Measurements from ENCODE around the gene DNAJC11.
"Not testable (repeated sequence)": the region's sequence is repeated elsewhere in the genome, so short reads cannot be mapped to it uniquely, and the experiment has no call there.

DNAJC11 gene

GRCh38 chr1:6623269-6623965 lies 78.2 kb downstream of the DNAJC11 start:
- FAIRE-seq, result no peak

- FAIRE-seq, result no peak
These were observed 79.0 kb downstream of the DNAJC11 start for GRCh38 chr1:6622396-6623152.

- no peak for FAIRE-seq
These were observed 79.9 kb downstream of the DNAJC11 start for GRCh38 chr1:6621429-6622391.

- FAIRE-seq, result no peak
These were observed 82.6 kb downstream of the DNAJC11 start for GRCh38 chr1:6619045-6619444.

GRCh38 chr1:6614929-6615785 lies 86.5 kb downstream of the DNAJC11 start:
- no peak for FAIRE-seq

- no peak for FAIRE-seq
These were observed 87.3 kb downstream of the DNAJC11 start for GRCh38 chr1:6614019-6614928.

- FAIRE-seq, result peak; percentile 3
These were observed 88.1 kb downstream of the DNAJC11 start, which contains the start of gene PHF13 for GRCh38 chr1:6613361-6614018. Gene PHF13, plus strand, starts transcription at chr1:6613731. Its CDS starts 336 bp downstream, at chr1:6614067.

GRCh38 chr1:6612641-6613360 lies 88.8 kb downstream of the DNAJC11 start:
- FAIRE-seq, result no peak

- peak; percentile 79 for FAIRE-seq
These were observed 97.6 kb downstream of the DNAJC11 start for GRCh38 chr1:6603915-6604558.

GRCh38 chr1:6603238-6603914 lies 98.2 kb downstream of the DNAJC11 start:
- peak; percentile 84 for FAIRE-seq

- no peak for FAIRE-seq
These were observed 98.9 kb downstream of the DNAJC11 start, which contains the start of gene KLHL21 for GRCh38 chr1:6602669-6603237. Gene KLHL21, minus strand, starts transcription at chr1:6602869. Its CDS starts 52 bp downstream, at chr1:6602817.

GRCh38 chr1:6601923-6602668 lies 99.5 kb downstream of the DNAJC11 start:
- no peak for FAIRE-seq

GRCh38 chr1:6601049-6601922 lies 100.3 kb downstream of the DNAJC11 start:
- peak; percentile 88 for FAIRE-seq

- no peak for FAIRE-seq
These were observed 101.1 kb downstream of the DNAJC11 start for GRCh38 chr1:6600410-6601048.

- not testable (repeated sequence) for FAIRE-seq
These were observed 101.6 kb downstream of the DNAJC11 start for GRCh38 chr1:6599991-6600390.
